Muscle of leg (tissue), 11 donors: ENCODE measurements around the gene NRDE2. TPM values are rescaled to one million over a fixed set of nuclear protein-coding genes. Genes with fewer than 3 reads are reported as not detected.

Experiments
- DNase-seq: peaks from one replicate; pipeline ENCODE4 v3.0.0; 2013
- H3K27ac ChIP-seq: one replicate; pipeline ENCODE4 v1.5.1; 2013; ENCODE audit warnings: mild to moderate bottlenecking, low read length, control low read depth
- H3K27me3 ChIP-seq: one replicate; pipeline ENCODE4 v1.6.1; 2013; ENCODE audit warnings: low read length; ENCODE audit not compliant: control insufficient read depth, insufficient read depth
- H3K36me3 ChIP-seq: one replicate; pipeline ENCODE4 v1.6.1; 2013; ENCODE audit warnings: low read length; ENCODE audit not compliant: control insufficient read depth, insufficient read depth
- H3K4me1 ChIP-seq: one replicate; pipeline ENCODE4 v1.6.1; 2013; ENCODE audit warnings: low read length; ENCODE audit not compliant: control insufficient read depth, insufficient read depth
- H3K4me3 ChIP-seq: one replicate; pipeline ENCODE4 v1.5.1; 2013; ENCODE audit warnings: low read length, control low read depth
- H3K9me3 ChIP-seq: replicated peaks from 2 replicates; pipeline ENCODE4 v1.6.1; 2013; ENCODE audit warnings: low read depth, low read length; ENCODE audit not compliant: control insufficient read depth
- WGBS: methylation state at CpG from one replicate; pipeline ENCODE4 v1.1.5; 2013; ENCODE audit warnings: missing lambda C conversion rate; ENCODE audit not compliant: insufficient coverage; 5-methylcytosine and 5-hydroxymethylcytosine counted together
- polyA plus RNA-seq, 8 donors: library from polyadenylated mRNA; unstranded; fragments of 120-200 nt; gene quantifications; one replicate each; pipeline versions ENCODE4 v1.2.1 to v1.2.3, GENCODE V29; 2013; ENCODE audit warnings: inconsistent platforms in 1 of 8, low replicate concordance in 1 of 8; ENCODE audit not compliant: insufficient read length in 8 of 8, insufficient read depth in 1 of 8
- total RNA-seq: library from RNA; stranded (reverse); fragments of 120-200 nt; gene quantifications from one replicate; pipeline ENCODE4 v1.2.4, GENCODE V29; 2013

Gene NRDE2
- total and polyA plus RNA-seq, 9 donors = 7.5 to 10.9 (median 8.8) TPM

- Histone ChIP-seq H3K27ac (no peak overlapping the region), H3K9me3 (no peaks in the 10 kb centered on the region), H3K4me3 (no peak overlapping the region), H3K27me3 (no peaks in the 10 kb centered on the region), H3K36me3 (peaks cover 47% of the 10 kb centered on the region), H3K4me1 (peaks cover 3% of the 10 kb centered on the region)
- WGBS = 33% methylated on average over 1 of the region's 7 CpGs
- no peak for DNase-seq
Measured at GRCh38 chr14:90299408-90299807, 32.3 kb downstream of the NRDE2 start.

GRCh38 chr14:90297876-90298629 is 33.7 kb downstream of the NRDE2 start:
- H3K4me1 ChIP-seq = peaks cover 3% of the 10 kb centered on the region
- no peak overlapping the region for H3K4me3 ChIP-seq
- no peak for DNase-seq
- WGBS = 90% methylated on average over 7 of the region's 11 CpGs
- H3K27me3 ChIP-seq = no peaks in the 10 kb centered on the region
- H3K9me3 ChIP-seq = no peaks in the 10 kb centered on the region
- peaks cover 40% of the 10 kb centered on the region for H3K36me3 ChIP-seq
- H3K27ac ChIP-seq = no peak overlapping the region

GRCh38 chr14:90296641-90297040 is 35.1 kb downstream of the NRDE2 start:
- H3K36me3 ChIP-seq = peaks cover 45% of the 10 kb centered on the region

GRCh38 chr14:90295870-90296516 is 35.7 kb downstream of the NRDE2 start:
- Histone ChIP-seq H3K4me3 (no peak overlapping the region), H3K36me3 (peaks cover 46% of the 10 kb centered on the region), H3K9me3 (no peaks in the 10 kb centered on the region), H3K27me3 (no peaks in the 10 kb centered on the region), H3K4me1 (peaks cover 3% of the 10 kb centered on the region), H3K27ac (no peak overlapping the region)
- DNase-seq = no peak
- no CpG with 5 or more reads among the region's 5 CpGs for WGBS

More at GRCh38 chr14:90296641-90297040, 35.1 kb downstream of the NRDE2 start:
- no peak for DNase-seq
- Histone ChIP-seq H3K4me3 (no peak overlapping the region), H3K9me3 (no peaks in the 10 kb centered on the region), H3K27ac (no peak overlapping the region), H3K27me3 (no peaks in the 10 kb centered on the region), H3K4me1 (peaks cover 3% of the 10 kb centered on the region)
- 89% methylated on average over 4 of the region's 7 CpGs for WGBS

- Histone ChIP-seq H3K27me3 (no peaks in the 10 kb centered on the region), H3K4me1 (peaks cover 3% of the 10 kb centered on the region), H3K4me3 (no peak overlapping the region), H3K27ac (no peak overlapping the region), H3K36me3 (peaks cover 51% of the 10 kb centered on the region), H3K9me3 (no peaks in the 10 kb centered on the region)
- WGBS = no CpG with 5 or more reads among the region's 2 CpGs
- DNase-seq = no peak
Measured at GRCh38 chr14:90294872-90295271, 36.9 kb downstream of the NRDE2 start.

GRCh38 chr14:90293766-90294730 is 37.7 kb downstream of the NRDE2 start:
- DNase-seq = no peak
- Histone ChIP-seq H3K4me3 (no peak overlapping the region), H3K9me3 (no peaks in the 10 kb centered on the region), H3K36me3 (peaks cover 53% of the 10 kb centered on the region), H3K27me3 (no peaks in the 10 kb centered on the region), H3K27ac (no peak overlapping the region), H3K4me1 (peaks cover 7% of the 10 kb centered on the region)
- 80% methylated on average over 1 of the region's 11 CpGs for WGBS

- Histone ChIP-seq H3K9me3 (no peaks in the 10 kb centered on the region), H3K27me3 (no peaks in the 10 kb centered on the region), H3K4me3 (no peak overlapping the region), H3K4me1 (peaks cover 19% of the 10 kb centered on the region), H3K27ac (no peak overlapping the region), H3K36me3 (peaks cover 56% of the 10 kb centered on the region)
- WGBS = 49% methylated on average over 3 of the region's 7 CpGs
- DNase-seq = no peak
Measured at GRCh38 chr14:90291699-90292098, 40.0 kb downstream of the NRDE2 start.

- Histone ChIP-seq H3K27me3 (no peaks in the 10 kb centered on the region), H3K27ac (no peak overlapping the region), H3K4me3 (no peak overlapping the region), H3K9me3 (no peaks in the 10 kb centered on the region), H3K4me1 (peaks cover 19% of the 10 kb centered on the region), H3K36me3 (peaks cover 60% of the 10 kb centered on the region)
- WGBS = 100% methylated on average over 1 of the region's 6 CpGs
- no peak for DNase-seq
Measured at GRCh38 chr14:90290337-90291011, 41.3 kb downstream of the NRDE2 start.

GRCh38 chr14:90288651-90289355 is 42.9 kb downstream of the NRDE2 start:
- Histone ChIP-seq H3K9me3 (no peaks in the 10 kb centered on the region), H3K27ac (peak overlapping the region; percentile 29), H3K27me3 (no peaks in the 10 kb centered on the region), H3K4me3 (no peak overlapping the region), H3K4me1 (peaks cover 19% of the 10 kb centered on the region), H3K36me3 (peaks cover 56% of the 10 kb centered on the region)
- DNase-seq = peak; percentile 84
- 29% methylated on average over 11 of the region's 12 CpGs for WGBS
